IPS-20b (cell line): ENCODE data around the gene DNAAF2.
A peak's percentile ranks its signal among the peaks of the same experiment; 100 is the strongest.
"Not testable (repeated sequence)": the region's sequence is repeated elsewhere in the genome, so short reads cannot be mapped to it uniquely, and the experiment has no call there.

ENCODE experiments used
- H3K27ac ChIP-seq: one replicate; pipeline ENCODE4 v1.5.1; 2013; ENCODE audit warnings: low read length
- H3K27me3 ChIP-seq: 2 replicates; pipeline ENCODE4 v1.6.1; 2013; ENCODE audit warnings: mild to moderate bottlenecking, low read length, inconsistent platforms; ENCODE audit not compliant: insufficient read depth
- H3K36me3 ChIP-seq: 2 replicates; pipeline ENCODE4 v1.6.1; 2013; ENCODE audit warnings: low read depth, mild to moderate bottlenecking, inconsistent platforms, low read length, moderate library complexity; ENCODE audit not compliant: insufficient read depth
- H3K4me1 ChIP-seq: 2 replicates; pipeline ENCODE4 v1.6.1; 2013; ENCODE audit warnings: mild to moderate bottlenecking, control low read depth, inconsistent platforms, low read length, moderate library complexity; ENCODE audit not compliant: insufficient read depth
- H3K4me3 ChIP-seq: 2 replicates; pipeline ENCODE4 v1.5.1; 2013; ENCODE audit warnings: mild to moderate bottlenecking, low read length, inconsistent platforms
- H3K9ac ChIP-seq: 2 replicates; pipeline ENCODE4 v1.6.1; 2013; ENCODE audit warnings: low read depth, mild to moderate bottlenecking, inconsistent platforms, low read length, moderate library complexity
- H3K9me3 ChIP-seq: 2 replicates; pipeline ENCODE4 v1.6.1; 2013; ENCODE audit warnings: mild to moderate bottlenecking, low read depth, low read length, inconsistent platforms; ENCODE audit not compliant: insufficient read depth

The DNAAF2 gene, protein sequence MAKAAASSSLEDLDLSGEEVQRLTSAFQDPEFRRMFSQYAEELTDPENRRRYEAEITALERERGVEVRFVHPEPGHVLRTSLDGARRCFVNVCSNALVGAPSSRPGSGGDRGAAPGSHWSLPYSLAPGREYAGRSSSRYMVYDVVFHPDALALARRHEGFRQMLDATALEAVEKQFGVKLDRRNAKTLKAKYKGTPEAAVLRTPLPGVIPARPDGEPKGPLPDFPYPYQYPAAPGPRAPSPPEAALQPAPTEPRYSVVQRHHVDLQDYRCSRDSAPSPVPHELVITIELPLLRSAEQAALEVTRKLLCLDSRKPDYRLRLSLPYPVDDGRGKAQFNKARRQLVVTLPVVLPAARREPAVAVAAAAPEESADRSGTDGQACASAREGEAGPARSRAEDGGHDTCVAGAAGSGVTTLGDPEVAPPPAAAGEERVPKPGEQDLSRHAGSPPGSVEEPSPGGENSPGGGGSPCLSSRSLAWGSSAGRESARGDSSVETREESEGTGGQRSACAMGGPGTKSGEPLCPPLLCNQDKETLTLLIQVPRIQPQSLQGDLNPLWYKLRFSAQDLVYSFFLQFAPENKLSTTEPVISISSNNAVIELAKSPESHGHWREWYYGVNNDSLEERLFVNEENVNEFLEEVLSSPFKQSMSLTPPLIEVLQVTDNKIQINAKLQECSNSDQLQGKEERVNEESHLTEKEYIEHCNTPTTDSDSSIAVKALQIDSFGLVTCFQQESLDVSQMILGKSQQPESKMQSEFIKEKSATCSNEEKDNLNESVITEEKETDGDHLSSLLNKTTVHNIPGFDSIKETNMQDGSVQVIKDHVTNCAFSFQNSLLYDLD

GRCh38 chr14:49634547-49635334, at the start of gene DNAAF2:
Gene DNAAF2, minus strand, starts transcription at chr14:49635244. Its CDS starts 95 bp downstream, at chr14:49635149.
- Histone ChIP-seq H3K9ac (peak within 1 kb of the TSS; percentile 95), H3K27me3 (no peaks in the 10 kb centered on the region), H3K4me1 (peaks cover 4% of the 10 kb centered on the region; the same call in 1 of the 2 replicates), H3K9me3 (no peaks in the 10 kb centered on the region), H3K27ac (peak within 1 kb of the TSS; percentile 96), H3K36me3 (peaks cover 39% of the 10 kb centered on the region), H3K4me3 (peak within 1 kb of the TSS; percentile 89)

GRCh38 chr14:49679271-49679670, 44.2 kb upstream of the DNAAF2 start:
- peaks cover 77% of the 10 kb centered on the region for H3K36me3 ChIP-seq
- H3K4me1 ChIP-seq: no peaks in the 10 kb centered on the region
- no peak overlapping the region for H3K27ac ChIP-seq
- no peaks in the 10 kb centered on the region for H3K9me3 ChIP-seq
- no peak overlapping the region for H3K9ac ChIP-seq
- H3K27me3 ChIP-seq: no peaks in the 10 kb centered on the region
- no peak overlapping the region for H3K4me3 ChIP-seq

DNA sequence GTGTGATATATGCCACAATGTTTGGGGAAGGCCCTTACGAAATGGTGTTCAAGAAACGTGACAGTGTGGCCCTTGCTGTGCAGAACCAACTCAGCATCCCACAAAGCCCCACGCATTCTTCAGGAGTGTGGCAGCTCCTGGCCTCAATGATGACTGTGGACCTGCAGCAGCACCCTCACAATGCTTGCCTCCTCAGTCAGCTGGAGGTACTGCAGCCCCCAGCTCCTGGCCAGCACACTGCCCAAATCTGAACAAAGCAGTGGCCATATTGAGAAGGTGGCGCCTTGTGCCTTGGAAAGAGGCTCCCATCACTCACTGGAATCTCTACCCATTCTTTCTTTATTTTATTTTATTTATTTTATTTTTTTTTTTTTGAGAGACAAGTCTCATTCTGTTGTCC, 42.6 kb upstream of the DNAAF2 start:
- no peaks in the 10 kb centered on the region for H3K4me1 ChIP-seq
- H3K9me3 ChIP-seq: no peaks in the 10 kb centered on the region
- no peak overlapping the region for H3K9ac ChIP-seq
- H3K27ac ChIP-seq: no peak overlapping the region
- H3K36me3 ChIP-seq: peaks cover 82% of the 10 kb centered on the region
- no peaks in the 10 kb centered on the region for H3K27me3 ChIP-seq
- H3K4me3 ChIP-seq: no peak overlapping the region

DNA sequence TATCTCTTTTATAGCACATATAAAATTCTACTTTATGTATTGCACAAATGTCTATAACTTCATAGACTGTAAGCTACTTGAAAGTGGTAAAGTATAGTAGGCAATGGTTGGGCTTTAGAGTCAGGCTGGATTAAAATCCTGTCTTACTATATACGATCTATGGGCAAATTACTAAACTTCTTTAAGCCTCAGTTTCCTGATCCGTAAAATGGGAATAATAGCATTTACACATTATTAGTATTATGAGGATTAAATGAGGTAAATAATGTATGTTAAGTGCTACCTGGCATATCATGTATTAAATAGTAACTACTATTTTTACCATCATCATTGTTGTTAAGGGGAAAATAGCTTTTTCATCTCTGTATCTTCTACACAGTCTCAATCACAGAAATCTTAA, 38.5 kb upstream of the DNAAF2 start:
- Histone ChIP-seq H3K27me3 (no peaks in the 10 kb centered on the region), H3K27ac (no peak overlapping the region), H3K4me1 (no peaks in the 10 kb centered on the region), H3K9me3 (no peaks in the 10 kb centered on the region), H3K4me3 (no peak overlapping the region), H3K36me3 (peaks cover 61% of the 10 kb centered on the region), H3K9ac (no peak overlapping the region)

DNA sequence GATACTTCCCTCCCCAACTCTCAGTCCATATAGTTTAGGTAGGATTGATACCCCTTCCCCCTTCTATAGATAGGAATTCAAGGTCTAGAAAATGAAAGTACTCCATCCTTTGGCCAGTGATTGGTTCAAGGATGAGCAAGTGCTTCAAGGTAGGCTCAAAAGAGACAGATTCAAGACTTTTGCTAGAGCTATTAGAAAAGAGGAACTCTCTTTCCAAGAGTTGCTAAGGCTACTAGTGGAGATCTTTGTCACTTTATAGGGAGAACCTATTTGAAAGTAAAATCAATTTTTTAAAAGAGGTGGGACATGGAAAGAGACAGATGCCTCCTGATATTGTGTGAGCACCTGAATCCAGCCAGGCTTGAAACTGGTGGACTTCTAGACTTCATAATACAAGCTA, 35.4 kb upstream of the DNAAF2 start:
- no peak overlapping the region for H3K27ac ChIP-seq
- no peak overlapping the region for H3K9ac ChIP-seq
- H3K4me1 ChIP-seq: no peaks in the 10 kb centered on the region
- H3K36me3 ChIP-seq: peaks cover 60% of the 10 kb centered on the region
- H3K27me3 ChIP-seq: no peaks in the 10 kb centered on the region
- no peaks in the 10 kb centered on the region for H3K9me3 ChIP-seq
- no peak overlapping the region for H3K4me3 ChIP-seq

GRCh38 chr14:49659526-49660455, 24.7 kb upstream of the DNAAF2 start:
- Histone ChIP-seq H3K27ac (no peak overlapping the region), H3K9ac (no peak overlapping the region), H3K27me3 (no peaks in the 10 kb centered on the region), H3K4me1 (no peaks in the 10 kb centered on the region), H3K9me3 (no peaks in the 10 kb centered on the region), H3K36me3 (peaks cover 26% of the 10 kb centered on the region), H3K4me3 (no peak overlapping the region)

DNA sequence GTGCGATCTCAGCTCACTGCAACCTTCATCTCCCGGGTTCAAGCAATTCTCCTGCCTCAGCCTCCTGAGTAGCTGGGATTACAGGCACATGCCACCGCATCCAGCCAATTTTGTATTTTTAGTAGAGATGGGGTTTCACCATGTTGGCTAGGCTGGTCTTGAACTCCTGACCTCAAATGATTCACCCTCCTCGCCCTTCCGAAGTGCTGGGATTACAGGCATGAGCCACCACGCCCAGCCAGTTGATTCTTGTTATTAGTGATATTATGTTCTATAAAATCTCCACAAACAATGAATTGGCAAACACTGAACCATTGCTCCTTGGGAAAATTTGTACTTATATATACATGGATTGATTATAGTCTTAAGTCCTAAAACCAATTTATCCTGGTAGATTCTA, 22.5 kb upstream of the DNAAF2 start:
- not testable (repeated sequence) for H3K9ac ChIP-seq, H3K4me3 ChIP-seq, H3K9me3 ChIP-seq, H3K4me1 ChIP-seq, H3K27ac ChIP-seq, H3K27me3 ChIP-seq
- peaks cover 28% of the 10 kb centered on the region for H3K36me3 ChIP-seq

DNA sequence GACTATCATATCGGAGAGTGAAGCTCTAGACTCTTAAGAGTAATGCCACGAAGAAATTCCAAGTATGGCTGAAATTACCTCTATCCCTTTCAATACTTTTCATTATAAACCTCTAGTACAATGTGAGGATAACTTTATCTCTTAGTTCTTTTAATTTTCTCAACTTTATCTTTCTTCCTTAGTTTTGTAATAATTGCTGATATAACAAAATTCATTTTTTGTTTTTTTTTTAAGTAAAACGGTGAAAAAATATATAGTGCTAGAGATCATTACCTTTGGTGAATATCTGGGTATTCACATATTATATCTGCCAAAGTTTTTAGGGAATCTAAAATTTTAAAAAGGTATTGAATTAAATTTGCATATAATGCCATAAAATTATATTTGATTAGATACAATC, 19.5 kb upstream of the DNAAF2 start:
- H3K27ac ChIP-seq: no peak overlapping the region
- no peak overlapping the region for H3K4me3 ChIP-seq
- no peaks in the 10 kb centered on the region for H3K27me3 ChIP-seq
- no peaks in the 10 kb centered on the region for H3K9me3 ChIP-seq
- H3K9ac ChIP-seq: no peak overlapping the region
- H3K4me1 ChIP-seq: no peaks in the 10 kb centered on the region
- H3K36me3 ChIP-seq: peaks cover 42% of the 10 kb centered on the region

DNA sequence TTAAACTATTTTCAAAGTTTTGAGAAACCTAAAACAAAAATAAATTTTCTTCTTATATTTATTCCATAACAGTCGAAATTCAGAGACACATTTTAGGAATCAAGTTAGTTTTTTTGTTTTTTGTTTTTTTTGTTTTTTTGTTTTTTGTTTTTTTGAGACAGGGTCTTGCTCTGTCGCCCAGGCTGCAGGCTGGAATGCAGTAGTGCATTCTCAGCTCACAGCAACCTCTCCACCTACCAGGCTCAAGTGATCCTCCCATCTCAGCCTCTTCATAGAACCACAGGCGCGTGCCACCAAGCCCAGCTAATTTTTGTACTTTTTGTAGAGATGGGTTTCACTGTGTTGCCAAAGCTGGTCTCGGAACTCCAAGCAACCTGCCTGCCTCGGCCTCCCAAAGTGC, 18.5 kb upstream of the DNAAF2 start:
- Histone ChIP-seq H3K4me1 (no peaks in the 10 kb centered on the region), H3K27me3 (no peaks in the 10 kb centered on the region), H3K27ac (no peak overlapping the region), H3K4me3 (no peak overlapping the region), H3K9me3 (no peaks in the 10 kb centered on the region), H3K9ac (no peak overlapping the region), H3K36me3 (peaks cover 45% of the 10 kb centered on the region)

- H3K9ac ChIP-seq: no peak overlapping the region
- peaks cover 4% of the 10 kb centered on the region; the same call in 1 of the 2 replicates for H3K4me1 ChIP-seq
- H3K4me3 ChIP-seq: no peak overlapping the region
- H3K27me3 ChIP-seq: no peaks in the 10 kb centered on the region
- no peaks in the 10 kb centered on the region for H3K9me3 ChIP-seq
- H3K36me3 ChIP-seq: peaks cover 43% of the 10 kb centered on the region
- H3K27ac ChIP-seq: no peak overlapping the region
Observed at GRCh38 chr14:49642163-49642562, 7.1 kb upstream of the DNAAF2 start.
